Measurements from ENCODE around the gene TMEM40.
"Not testable (repeated sequence)": the region's sequence is repeated elsewhere in the genome, so short reads cannot be mapped to it uniquely, and the experiment has no call there.

TMEM40 gene

DNA sequence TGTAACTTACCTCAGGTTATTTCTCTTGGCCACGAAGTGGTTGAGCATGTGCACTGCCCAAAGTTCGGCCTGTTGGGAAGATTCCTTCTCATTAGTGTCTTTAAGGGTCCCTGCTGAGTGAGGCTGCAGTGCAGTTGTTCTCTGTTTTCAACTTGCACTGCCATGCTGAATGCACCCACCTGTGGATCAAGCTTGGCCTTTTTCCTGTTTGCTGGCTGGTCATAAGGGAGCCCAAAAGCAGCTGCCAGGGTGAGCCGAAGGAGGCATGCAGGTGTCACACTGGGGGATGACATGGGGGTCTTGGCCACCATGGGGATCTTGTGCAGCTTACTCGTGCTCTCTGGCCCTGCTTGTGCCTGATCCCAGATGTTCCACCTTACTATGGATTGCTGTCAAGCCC, 49.0 kb downstream of the TMEM40 start:
- no peak for DNase-seq

DNA sequence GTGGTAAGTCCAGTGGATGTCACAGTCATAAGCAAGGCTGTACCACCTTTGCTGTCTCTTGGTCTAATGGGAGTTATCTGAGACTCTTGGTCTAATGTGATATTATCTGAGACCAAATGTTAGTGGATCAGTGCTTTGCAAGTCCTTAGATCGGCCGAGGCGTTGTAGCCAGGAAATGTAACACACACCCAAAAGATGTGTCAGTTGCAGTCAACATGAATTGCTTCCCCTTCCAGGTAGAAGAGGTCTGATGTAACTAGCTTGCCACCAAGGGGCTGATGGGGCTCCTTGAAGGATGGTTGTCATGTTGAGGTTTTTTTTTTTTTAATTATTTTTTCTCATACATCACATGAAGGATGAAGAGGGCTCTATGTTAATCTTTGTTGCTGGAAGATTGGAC, 49.7 kb downstream of the TMEM40 start:
- no peak for DNase-seq

DNA sequence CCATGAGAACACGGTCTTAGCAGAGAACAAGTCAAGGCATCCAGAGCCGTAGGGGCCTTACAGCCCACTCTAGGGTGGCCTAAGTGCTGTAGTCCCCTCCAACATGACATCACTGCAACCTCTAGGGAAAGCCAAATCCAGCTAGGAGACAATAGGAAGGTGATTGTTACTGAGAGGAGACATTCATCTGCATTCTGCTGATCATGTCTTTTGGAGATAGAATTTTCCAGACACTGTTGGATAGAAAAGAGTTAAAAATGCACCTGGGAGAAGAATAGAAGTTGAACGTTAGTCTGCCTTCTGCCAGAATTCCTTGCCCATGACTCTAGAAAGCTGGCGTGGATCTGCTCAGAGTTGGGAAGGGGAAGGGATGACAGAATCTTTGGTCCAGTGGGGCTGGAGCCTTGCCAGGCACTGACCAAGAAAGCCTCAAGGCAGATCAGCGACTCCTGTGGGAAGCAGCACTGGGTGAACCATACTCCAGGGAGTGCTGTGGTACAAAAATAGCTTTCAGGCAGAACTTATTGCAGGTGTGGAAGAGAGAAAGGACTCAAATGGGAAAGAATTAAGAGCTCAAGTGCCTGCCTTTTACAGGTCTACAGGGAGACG, 50.4 kb downstream of the TMEM40 start:
- DNase-seq = no peak

DNA sequence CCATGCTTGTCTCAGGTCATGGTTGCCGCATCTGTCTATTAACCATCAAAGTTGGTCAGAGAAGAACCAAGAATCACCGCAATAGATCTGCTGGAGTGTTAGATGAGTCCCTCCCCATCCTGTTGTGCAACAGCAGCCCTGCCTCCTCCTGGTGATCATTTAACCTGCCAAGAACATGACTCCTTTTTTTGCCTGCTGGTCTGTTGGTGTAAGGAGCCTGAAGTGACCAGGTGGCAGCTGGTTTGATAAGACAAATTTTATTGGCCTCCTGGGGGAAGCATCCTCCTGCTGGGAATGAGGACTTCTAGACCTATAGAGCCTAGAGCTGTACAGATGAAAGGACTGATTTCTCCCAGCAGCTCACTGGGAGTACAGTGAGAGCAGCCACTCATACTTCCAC, 51.6 kb downstream of the TMEM40 start:
- no peak for DNase-seq

DNA sequence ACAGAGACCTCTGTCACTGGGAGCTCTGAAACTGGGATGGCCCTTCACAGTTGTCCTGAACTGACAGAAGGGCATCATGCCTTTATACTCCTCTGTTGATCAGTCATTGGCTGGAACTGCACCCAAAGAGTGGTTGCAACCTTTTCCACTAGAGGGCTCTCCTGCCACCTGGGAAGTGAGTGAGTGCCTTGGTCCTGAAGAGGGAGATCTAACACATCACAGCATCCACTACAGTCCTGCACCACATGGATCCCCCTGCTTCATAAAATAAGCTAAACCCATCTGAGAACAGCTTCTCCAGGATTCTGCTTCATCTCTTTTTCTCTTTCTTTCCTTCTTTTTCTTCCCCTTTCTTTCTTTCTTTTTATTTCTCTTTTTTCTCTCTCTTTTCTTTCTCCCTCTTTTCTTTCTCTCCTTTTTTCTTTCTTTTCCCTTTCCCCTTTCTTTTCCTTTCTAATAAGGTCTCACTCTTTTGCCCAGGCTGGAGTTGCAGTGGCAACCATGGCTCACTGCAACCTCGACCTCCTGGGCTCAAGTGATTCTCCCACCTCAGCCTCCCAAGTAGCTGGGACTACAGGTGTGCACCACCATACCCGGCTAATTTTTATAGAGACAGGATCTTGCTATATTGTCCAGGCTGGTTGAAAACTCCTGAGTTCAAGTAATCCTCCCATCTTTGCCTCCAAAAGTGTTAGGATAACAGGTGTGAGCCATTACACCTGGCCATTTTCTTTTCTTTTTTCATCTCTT, 52.4 kb downstream of the TMEM40 start:
- peak; percentile 9 for DNase-seq

DNA sequence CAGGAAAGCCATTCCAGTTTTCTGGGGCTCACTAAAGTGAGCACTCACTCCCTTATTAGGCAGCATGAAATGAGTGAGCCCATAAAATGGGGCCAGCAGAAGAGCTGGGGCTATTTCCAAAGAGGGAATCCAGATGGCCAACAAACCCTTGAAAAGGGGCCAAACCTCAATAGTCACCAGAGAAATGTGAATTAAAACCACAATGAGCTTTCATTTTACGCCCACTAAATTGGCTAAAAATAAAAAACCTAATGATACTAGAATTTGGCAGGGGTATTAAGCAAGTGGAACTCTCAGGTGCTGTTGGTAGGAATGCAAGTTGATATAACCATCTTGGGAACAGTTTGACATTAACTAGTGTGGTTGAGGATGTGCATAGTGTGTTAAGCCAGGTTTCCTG, 53.1 kb downstream of the TMEM40 start:
- DNase-seq = no peak

DNA sequence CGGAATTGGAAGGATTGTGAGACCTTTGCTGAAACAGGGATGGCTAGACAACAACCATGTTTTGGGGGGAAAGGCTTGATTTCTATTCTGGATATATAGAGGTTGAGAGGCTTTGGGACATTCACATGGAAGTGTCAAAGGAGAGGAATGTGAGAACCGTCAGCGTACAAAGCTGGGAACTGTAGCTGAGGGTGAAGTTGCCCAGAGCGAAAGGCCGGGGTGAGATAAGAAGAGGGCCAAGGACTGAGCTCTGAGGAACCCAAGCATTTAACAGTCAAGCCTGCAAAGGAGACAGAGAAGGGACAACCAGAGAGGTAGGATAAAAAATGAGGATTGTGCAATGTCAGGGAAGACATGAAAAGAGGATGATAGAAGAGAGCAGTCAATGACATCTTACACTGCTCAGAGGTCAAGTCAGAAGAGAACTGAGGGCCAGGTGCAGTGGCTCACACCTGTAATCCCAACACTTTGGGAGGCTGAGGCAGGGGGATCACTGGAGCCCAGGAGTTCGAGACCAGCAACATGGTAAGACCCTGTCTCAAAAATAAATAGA, 53.6 kb downstream of the TMEM40 start:
- DNase-seq = no peak

DNA sequence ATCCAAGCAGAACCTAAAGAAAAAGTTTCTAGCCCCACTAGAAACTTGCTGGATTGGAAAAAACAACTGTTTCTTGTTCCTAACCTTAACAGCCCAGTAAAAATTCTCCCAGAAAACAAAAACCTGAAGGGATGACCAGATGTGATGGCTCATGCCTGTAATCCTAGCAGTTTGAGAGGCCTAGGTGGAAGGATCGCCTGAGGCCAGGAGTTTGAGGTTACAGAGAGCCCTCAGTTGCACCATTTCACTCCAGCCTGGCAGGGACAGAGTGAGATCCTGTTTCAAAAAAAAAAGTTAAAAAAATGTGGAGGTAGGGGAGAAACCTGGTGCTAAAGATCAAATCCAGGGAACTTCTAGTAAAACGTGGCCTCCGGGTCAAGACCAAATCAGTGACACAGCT, 56.6 kb downstream of the TMEM40 start:
- DNase-seq = no peak

DNA sequence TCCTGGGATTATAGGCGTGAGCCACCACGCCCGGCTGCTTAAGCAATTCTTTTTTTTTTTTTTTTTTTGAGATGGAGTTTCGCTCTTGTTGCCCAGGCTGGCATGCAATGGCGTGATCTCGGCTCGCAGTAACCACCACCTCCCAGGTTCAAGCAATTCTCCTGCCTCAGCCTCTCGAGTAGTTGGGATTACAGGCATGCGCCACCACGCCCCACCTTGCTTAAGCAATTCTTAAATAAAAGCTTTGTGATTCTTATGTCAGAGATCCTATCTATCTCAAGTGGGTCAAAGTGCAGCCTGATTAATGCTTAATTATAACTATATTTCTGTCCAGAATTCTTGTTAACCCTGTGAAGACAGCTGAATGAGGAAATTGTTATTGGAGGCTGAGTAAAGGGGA, 57.5 kb downstream of the TMEM40 start:
- DNase-seq = not testable (repeated sequence)

DNA sequence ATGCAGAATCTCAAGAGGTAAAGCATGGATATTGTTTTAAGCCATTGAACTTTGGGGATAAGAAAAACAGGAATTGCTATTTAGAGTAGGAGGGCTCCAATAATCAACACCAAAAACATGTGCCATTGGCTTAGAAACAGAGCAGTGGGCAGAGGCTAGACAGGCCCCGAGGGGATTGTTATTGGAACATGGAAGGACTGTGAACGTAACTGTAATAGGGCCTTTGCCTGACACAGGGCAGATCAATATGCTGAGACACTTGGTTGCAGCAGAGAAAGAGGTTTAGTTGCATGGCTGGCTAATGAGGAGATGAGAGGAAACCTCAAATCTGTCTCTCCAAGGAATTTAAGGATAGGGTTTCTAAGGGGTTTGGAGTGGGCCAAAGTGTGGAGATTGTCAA, 58.3 kb downstream of the TMEM40 start:
- DNase-seq = no peak

DNA sequence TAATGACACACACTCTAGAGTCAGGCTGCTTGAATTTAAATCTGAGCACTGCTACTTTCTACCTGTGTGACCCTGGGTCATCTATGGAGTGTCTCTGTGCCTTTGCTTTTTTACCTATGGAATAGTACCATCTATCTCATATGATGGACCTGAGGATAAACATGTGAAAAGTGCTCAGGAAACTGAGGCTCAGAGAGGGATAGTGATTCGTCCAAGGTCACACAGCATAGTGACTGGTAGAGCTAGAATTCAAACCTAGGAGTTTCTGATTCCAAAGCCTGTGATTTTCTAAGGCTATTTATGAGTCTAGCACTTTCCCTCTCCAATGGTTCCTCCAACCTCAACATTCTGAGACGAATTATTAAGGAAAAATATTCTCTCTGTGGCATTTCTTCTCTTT, 63.1 kb downstream of the TMEM40 start:
- no peak for DNase-seq

DNA sequence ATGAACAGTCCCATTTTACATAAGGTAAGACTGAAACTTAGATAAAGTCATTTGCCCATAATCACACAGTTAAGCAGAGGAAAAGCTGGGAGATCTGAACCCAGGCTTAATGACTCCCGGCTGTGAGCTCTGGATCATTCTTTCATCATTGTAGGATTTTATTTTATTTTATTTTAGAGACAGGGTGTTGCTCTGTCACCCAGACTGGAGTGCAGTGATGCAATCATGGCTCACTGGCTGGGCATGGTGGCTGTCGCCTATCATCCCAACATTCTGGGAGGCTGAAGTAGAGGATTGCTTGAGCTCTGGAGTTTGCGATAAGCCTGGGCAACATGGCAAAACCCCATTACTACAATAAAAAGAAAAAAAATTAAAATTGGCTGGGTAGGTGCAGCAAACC, 63.9 kb downstream of the TMEM40 start:
- DNase-seq = no peak

DNA sequence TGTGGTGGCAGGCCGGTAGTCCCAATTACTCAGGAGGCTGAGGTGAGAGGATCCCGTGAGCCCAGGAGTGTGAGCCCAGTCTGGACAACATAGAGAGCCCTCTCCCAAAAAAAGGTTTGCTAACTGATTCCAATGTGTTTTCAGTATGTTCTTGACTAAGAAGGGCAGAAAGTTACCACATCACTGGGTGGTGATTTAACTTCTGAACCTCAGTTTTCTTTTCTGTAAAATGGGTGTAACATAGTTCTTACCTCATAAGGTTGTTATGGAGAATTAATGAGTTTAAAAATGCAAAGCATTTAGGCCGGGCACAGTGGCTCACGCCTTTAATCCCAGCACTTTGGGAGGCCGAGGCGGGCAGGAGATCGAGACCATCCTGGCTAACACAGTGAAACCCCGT, 66.6 kb downstream of the TMEM40 start:
- DNase-seq = no peak

DNA sequence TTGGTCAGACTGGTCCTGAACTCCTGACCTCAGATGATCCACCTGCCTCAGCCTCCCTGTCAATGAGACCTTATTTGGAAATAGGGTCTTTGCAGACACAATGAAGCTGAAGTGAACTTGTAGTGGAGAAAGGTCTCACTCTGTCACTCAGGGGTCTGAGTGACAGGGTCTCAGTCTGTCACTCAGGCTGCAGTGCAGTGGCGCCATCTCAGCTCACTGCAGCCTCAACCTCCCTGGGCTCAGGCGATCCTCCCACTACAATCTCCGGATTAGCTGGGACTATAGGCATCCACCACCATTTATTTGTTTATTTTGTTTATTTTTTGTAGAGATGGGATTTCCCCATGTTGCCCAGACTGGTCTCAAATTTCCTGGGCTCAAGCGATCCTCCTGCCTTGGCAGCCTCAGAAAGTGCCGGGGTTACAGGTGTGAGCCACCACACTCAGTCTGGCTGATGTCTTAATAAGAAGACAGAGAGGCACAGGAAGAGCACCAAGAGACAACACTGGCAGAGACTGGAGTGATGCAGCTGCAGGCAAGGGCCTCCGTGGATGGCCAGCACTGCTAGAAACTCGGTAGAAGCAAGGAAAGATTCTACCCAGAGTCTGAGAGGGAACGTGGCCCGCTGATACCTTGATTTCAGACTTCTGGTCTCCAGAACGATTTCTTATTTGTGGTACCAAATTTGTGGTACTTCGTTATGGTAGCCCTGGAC, 68.9 kb downstream of the TMEM40 start:
- DNase-seq = no peak

DNA sequence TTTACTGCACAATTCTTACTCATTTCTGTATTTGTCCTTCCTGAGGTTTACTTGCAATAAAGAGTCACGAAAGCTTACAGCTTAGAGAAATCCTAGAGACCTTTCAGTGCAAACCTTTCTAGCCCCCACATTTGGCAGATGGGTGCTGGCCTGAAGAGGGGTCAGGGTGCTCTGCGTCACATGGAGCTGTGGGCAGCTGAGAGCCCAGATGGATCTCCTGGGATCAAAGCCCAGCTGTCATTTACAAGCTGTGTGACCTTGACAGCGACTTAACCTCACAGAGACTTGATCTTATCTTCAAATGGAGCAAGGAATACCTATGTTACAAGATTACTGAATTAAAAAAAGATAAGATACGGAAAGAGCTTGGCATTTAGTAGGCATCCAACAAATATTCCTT, 71.1 kb downstream of the TMEM40 start:
- DNase-seq = no peak

DNA sequence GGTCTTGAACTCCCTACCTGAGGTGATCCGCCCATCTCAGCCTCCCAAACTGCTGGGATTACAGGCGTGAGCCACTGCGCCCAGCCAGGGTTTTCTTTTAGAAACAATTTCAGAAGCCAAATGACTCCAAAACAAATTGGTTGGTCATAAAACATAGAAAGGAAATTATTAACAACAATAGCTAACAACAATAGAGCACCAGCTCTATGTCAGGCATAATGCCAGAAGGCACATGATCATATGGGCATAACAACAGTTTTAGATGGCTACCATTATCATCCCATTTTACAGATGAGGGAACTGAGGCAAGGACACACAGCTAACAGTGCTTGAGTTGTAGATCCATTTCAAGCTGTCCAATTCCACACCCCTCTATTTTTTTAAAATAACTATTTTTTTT, 73.0 kb downstream of the TMEM40 start:
- no peak for DNase-seq

Measured in NCI-H2107 (cell line).